ENCODE results near the gene ETS2.

- TF ChIP-seq EZH2 (IDR thresholded peaks at IDR 0.05; ENCODE audit: low read depth, unreplicated experiment) (no peak), CTCF (conservative IDR thresholded peaks at IDR 0.05; ENCODE audit: low read depth in 2 of 2) (no peak), POLR2AphosphoS5 (IDR thresholded peaks at IDR 0.05; ENCODE audit: low read depth) (no peak), REST (IDR thresholded peaks at IDR 0.05; ENCODE audit: unreplicated experiment) (no peak), CREB1 (CRISPR knock-in tag; IDR thresholded peaks at IDR 0.05; ENCODE audit: low read depth) (no peak), EZH2phosphoT487 (IDR thresholded peaks at IDR 0.05; ENCODE audit: unreplicated experiment) (no peak), JUNB (IDR thresholded peaks at IDR 0.05; ENCODE audit: unreplicated experiment) (no peak), ZNF462 (CRISPR knock-in tag; IDR thresholded peaks at IDR 0.05) (no peak), STAT1 (IDR thresholded peaks at IDR 0.05; ENCODE audit: unreplicated experiment) (no peak), ZNF114 (CRISPR knock-in tag; IDR thresholded peaks at IDR 0.05) (no peak), NANOG (IDR thresholded peaks at IDR 0.05; ENCODE audit: borderline replicate concordance) (no peak)
- TF ChIP-seq, protein P1, sequence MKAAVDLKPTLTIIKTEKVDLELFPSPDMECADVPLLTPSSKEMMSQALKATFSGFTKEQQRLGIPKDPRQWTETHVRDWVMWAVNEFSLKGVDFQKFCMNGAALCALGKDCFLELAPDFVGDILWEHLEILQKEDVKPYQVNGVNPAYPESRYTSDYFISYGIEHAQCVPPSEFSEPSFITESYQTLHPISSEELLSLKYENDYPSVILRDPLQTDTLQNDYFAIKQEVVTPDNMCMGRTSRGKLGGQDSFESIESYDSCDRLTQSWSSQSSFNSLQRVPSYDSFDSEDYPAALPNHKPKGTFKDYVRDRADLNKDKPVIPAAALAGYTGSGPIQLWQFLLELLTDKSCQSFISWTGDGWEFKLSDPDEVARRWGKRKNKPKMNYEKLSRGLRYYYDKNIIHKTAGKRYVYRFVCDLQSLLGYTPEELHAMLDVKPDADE (IDR thresholded peaks at IDR 0.05), result no peak
These were observed 24.9 kb upstream of the ETS2 start for GRCh38 chr21:38780879-38781278.

All from GM23338 (cell line).